Osteocyte (in vitro differentiated cells): Measurements from ENCODE around the gene SMAD9. TPM values are rescaled to one million over a fixed set of nuclear protein-coding genes. Genes with fewer than 3 reads are reported as not detected.

ENCODE experiments used
- DNase-seq: peaks from one replicate; pipeline ENCODE4 v3.0.0; 2021; ENCODE audit warnings: mixed read lengths; ENCODE audit not compliant: unreplicated experiment; ENCODE audit errors: extremely low spot score
- H3K27ac Mint-ChIP-seq: one replicate; pipeline ENCODE4 v1.8.0; 2021; ENCODE audit warnings: mild to moderate bottlenecking, mixed read lengths; ENCODE audit not compliant: unreplicated experiment
- H3K27me3 Mint-ChIP-seq: one replicate; pipeline ENCODE4 v1.8.0; 2021; ENCODE audit warnings: mixed read lengths; ENCODE audit not compliant: unreplicated experiment
- H3K36me3 Mint-ChIP-seq: one replicate; pipeline ENCODE4 v1.8.0; 2021; ENCODE audit warnings: mixed read lengths; ENCODE audit not compliant: unreplicated experiment
- H3K4me1 Mint-ChIP-seq: one replicate; pipeline ENCODE4 v1.8.0; 2021; ENCODE audit warnings: mixed read lengths; ENCODE audit not compliant: unreplicated experiment
- H3K4me3 Mint-ChIP-seq: one replicate; pipeline ENCODE4 v1.8.0; 2021; ENCODE audit warnings: mild to moderate bottlenecking, moderate library complexity, mixed read lengths; ENCODE audit not compliant: unreplicated experiment
- H3K9me3 Mint-ChIP-seq: one replicate; pipeline ENCODE4 v1.8.0; 2021; ENCODE audit warnings: mixed read lengths; ENCODE audit not compliant: unreplicated experiment
- total RNA-seq: library from RNA; stranded (reverse); gene quantifications from 2 replicates; pipeline ENCODE4 v1.2.1, GENCODE V29; 2021
- TF ChIP-seq, protein P1 (sequence below): fragments of 200-600 bp; sonication (generic); IDR thresholded peaks from 2 replicates; pipeline ENCODE4 v1.5.0; 2021; ENCODE audit warnings: antibody characterized with exemption, mild to moderate bottlenecking, moderate library complexity

SMAD9 gene
- total RNA-seq, 1 donor from 2014 or later, result 3.6 TPM

DNA sequence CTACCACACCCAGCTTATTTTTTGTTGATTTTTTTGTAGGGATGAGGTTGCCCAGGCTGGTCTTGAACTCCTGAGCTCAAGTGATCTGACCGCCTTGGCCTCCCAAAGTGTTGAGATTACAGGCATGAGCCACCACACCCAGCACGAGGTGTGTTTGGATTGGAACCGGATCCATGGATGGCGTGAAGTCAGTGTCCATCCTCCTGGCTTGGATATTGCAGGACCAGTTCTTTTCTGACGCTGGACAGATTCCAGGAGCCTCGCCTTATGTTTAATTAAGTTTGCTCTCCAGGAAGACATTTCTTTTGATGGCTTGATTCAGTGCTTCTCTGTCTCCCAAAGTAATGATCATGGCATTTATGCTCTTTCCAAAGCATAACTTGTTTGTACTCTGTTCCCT, 115.5 kb downstream of the SMAD9 start:
- Mint-ChIP-seq H3K27ac (no peak overlapping the region), H3K4me1 (no peaks in the 10 kb centered on the region), H3K9me3 (no peaks in the 10 kb centered on the region), H3K4me3 (no peak overlapping the region), H3K36me3 (no peaks in the 10 kb centered on the region), H3K27me3 (peaks cover 49% of the 10 kb centered on the region)
- no peak for DNase-seq
- TF ChIP-seq, protein P1, sequence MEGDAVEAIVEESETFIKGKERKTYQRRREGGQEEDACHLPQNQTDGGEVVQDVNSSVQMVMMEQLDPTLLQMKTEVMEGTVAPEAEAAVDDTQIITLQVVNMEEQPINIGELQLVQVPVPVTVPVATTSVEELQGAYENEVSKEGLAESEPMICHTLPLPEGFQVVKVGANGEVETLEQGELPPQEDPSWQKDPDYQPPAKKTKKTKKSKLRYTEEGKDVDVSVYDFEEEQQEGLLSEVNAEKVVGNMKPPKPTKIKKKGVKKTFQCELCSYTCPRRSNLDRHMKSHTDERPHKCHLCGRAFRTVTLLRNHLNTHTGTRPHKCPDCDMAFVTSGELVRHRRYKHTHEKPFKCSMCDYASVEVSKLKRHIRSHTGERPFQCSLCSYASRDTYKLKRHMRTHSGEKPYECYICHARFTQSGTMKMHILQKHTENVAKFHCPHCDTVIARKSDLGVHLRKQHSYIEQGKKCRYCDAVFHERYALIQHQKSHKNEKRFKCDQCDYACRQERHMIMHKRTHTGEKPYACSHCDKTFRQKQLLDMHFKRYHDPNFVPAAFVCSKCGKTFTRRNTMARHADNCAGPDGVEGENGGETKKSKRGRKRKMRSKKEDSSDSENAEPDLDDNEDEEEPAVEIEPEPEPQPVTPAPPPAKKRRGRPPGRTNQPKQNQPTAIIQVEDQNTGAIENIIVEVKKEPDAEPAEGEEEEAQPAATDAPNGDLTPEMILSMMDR, result no peak

DNA sequence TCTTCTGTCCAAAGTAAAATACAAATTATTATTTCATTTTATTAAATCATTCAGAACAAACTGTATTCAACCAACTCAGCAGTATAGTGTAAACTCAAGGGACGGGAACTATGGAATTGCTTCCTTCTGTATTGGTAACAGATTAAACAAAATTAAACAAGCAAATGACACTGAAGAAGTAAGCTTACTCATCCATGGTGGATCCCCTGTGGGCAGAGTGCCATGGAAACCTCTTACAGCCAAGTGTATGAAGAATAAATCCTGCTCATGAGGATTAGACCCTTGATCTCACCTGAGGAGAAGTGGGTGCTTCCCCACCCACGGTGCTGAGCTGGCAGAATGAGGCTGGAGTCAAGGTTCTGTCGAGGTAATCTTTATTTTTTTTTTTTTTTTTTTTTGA, 119.0 kb downstream of the SMAD9 start:
- DNase-seq, result no peak
- TF ChIP-seq, protein P1, result no peak
- H3K27ac Mint-ChIP-seq, result no peak overlapping the region
- no peaks in the 10 kb centered on the region for H3K4me1 Mint-ChIP-seq
- no peaks in the 10 kb centered on the region for H3K36me3 Mint-ChIP-seq
- H3K27me3 Mint-ChIP-seq, result peaks cover 28% of the 10 kb centered on the region
- no peaks in the 10 kb centered on the region for H3K9me3 Mint-ChIP-seq
- H3K4me3 Mint-ChIP-seq, result no peak overlapping the region

DNA sequence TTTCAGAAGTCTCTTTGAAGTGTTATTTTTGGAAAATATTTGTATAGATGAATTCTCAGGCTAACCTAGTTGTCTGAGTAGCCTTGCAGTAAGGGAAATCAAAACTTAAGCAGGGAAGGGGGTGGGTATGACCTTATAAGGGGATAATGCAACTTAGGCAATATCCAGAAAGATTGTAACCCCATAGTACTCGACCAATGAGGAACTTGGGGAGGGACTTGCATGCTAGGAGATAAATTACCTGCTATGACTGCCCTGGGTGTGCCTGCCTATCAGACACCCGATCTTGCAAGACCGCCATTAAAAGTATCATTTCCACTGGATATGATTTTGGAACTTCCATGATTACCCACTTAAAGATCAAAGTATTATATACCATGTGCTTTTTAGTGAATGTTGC, 124.0 kb downstream of the SMAD9 start:
- Mint-ChIP-seq H3K27me3 (peaks cover 15% of the 10 kb centered on the region), H3K9me3 (no peaks in the 10 kb centered on the region), H3K27ac (no peak overlapping the region), H3K36me3 (no peaks in the 10 kb centered on the region), H3K4me3 (no peak overlapping the region), H3K4me1 (no peaks in the 10 kb centered on the region)
- no peak for DNase-seq
- TF ChIP-seq, protein P1, result no peak

DNA sequence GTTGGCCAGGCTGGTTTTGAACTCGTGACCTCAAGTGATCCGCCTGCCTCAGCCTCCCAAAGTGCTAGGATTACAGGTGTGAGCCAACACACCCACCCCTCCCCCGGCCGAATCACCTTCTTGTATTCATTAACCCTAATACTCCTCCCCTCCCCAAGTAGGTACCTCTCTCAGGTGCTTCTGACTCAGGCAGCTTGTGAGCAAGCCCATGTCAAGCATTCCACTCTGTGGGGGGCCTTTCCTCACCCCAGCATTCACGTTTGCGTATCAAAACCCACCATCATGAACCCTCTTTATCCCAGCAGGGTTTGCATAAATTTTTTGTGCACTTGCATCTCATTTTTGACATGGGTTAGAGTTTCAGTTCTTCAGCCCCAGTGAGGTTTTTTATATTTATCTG, 124.6 kb downstream of the SMAD9 start:
- no peaks in the 10 kb centered on the region for H3K9me3 Mint-ChIP-seq
- H3K27ac Mint-ChIP-seq, result no peak overlapping the region
- no peak overlapping the region for H3K4me3 Mint-ChIP-seq
- H3K27me3 Mint-ChIP-seq, result peaks cover 16% of the 10 kb centered on the region
- H3K4me1 Mint-ChIP-seq, result no peaks in the 10 kb centered on the region
- H3K36me3 Mint-ChIP-seq, result no peaks in the 10 kb centered on the region
- TF ChIP-seq, protein P1, result no peak
- no peak for DNase-seq

Other genes with a start within 250 kb of the SMAD9 start
- not detected in 2 replicates for gene SERTM1, start 246.2 kb downstream of the SMAD9 start, total RNA-seq
- 4.9 and 9.4 TPM in 2 replicates for gene RFXAP, start 101.0 kb downstream of the SMAD9 start, total RNA-seq
- gene ALG5, start 79.1 kb upstream of the SMAD9 start, total RNA-seq, result 35.4 and 36.2 TPM in 2 replicates
- gene EXOSC8, start 80.5 kb upstream of the SMAD9 start, total RNA-seq, result 38.6 and 45.5 TPM in 2 replicates
- gene SUPT20H, start 139.4 kb upstream of the SMAD9 start, total RNA-seq, result 59.4 and 65.4 TPM in 2 replicates
- gene CSNK1A1L, start 185.4 kb upstream of the SMAD9 start, total RNA-seq, result not detected in 2 replicates